Fibroblast of villous mesenchyme (primary cell): ENCODE results near the gene PKHD1. TPM values are rescaled to one million over a fixed set of nuclear protein-coding genes. Genes with fewer than 3 reads are reported as not detected.

ENCODE experiments used
- DNase-seq: peaks from one replicate; pipeline ENCODE4 v3.0.0-alpha.2; 2010; ENCODE audit warnings: low read depth
- H3K4me3 ChIP-seq: 2 replicates; pipeline ENCODE4 v1.5.1; 2011; ENCODE audit warnings: low read depth, mild to moderate bottlenecking, low read length
- total RNA-seq: library from RNA; depleted of rRNA; stranded (reverse); fragments of >200 nt; gene quantifications from 2 replicates; pipeline ENCODE4 v1.2.3, GENCODE V29; 2012
- TF ChIP-seq, protein P1 (sequence below): IDR thresholded peaks from 2 replicates; pipeline ENCODE4 v1.5.1; 2012; ENCODE audit warnings: low read depth, mild to moderate bottlenecking, low read length; ENCODE audit not compliant: insufficient read depth

The PKHD1 gene
- total RNA-seq, 1 donor, result not detected

DNA sequence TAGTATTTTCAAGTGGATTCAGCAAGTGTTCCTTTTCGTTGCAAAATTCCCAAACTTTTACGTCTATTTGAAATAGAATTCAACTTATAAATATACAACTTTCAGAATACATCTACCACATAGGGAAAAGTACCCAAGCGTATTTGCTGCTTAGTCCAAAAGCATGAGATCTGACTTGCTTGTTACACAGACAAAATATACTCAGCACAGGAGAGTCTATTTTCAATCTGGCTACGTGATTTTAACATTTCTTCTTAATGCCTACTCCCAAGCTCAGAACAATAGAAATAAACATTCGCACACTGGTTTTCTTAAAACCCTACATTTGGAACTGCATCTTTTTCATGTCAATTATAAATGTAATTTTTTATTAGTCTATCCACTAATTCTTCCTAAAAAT, 672 bp downstream of the PKHD1 start:
- no peak overlapping the region for H3K4me3 ChIP-seq
- TF ChIP-seq, protein P1, sequence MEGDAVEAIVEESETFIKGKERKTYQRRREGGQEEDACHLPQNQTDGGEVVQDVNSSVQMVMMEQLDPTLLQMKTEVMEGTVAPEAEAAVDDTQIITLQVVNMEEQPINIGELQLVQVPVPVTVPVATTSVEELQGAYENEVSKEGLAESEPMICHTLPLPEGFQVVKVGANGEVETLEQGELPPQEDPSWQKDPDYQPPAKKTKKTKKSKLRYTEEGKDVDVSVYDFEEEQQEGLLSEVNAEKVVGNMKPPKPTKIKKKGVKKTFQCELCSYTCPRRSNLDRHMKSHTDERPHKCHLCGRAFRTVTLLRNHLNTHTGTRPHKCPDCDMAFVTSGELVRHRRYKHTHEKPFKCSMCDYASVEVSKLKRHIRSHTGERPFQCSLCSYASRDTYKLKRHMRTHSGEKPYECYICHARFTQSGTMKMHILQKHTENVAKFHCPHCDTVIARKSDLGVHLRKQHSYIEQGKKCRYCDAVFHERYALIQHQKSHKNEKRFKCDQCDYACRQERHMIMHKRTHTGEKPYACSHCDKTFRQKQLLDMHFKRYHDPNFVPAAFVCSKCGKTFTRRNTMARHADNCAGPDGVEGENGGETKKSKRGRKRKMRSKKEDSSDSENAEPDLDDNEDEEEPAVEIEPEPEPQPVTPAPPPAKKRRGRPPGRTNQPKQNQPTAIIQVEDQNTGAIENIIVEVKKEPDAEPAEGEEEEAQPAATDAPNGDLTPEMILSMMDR, result no peak
- DNase-seq, result no peak

DNA sequence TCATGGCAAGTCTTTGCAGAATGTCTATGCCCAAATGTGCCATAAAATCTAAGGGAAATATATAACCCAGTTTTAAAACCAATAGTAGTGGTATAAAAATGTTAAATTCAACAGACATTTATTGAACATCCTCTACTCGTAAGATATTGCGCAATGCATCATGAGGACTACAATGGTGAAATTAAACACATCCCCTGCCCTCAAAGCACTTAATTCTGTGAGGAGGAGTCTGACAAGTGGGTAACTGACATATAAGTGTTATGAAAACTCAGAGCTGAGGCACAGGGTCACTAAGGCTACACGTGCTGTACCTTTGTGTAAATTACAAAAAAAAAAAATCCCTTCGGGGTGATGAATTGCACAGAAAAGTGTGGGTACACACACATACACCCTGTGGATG, 6.2 kb downstream of the PKHD1 start:
- no peak overlapping the region for H3K4me3 ChIP-seq
- DNase-seq, result no peak
- TF ChIP-seq, protein P1, result no peak

DNA sequence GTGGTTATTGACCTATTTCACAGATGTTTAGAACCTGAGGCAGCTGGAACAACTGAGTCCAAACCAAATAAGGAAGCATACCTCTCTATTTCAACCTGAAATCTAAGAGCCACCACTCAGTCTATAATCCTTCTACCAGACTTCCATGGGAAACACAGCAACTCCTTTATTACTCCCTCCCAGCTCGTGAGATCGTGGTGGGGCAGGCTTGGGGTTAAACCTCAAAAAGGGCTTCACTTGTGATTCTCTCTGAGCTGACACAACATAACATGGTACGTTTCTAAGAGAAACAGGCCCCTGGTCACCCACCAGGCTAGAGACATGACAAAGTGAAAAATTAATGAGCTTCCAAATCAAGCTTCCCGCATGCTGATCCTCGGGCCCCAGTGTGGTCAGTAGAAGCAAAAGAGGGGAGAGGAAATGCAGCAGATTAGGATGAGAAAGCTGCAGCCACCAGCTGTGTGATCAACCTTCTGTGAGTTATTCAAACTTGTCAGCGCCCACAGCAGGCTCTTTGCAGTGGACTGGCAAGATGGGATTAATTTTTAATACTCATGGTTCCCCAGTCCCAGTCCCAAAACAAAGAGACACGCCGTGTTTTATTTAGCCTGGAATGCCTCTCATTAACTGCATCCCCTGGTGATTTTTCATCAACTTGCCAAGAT, 9.3 kb downstream of the PKHD1 start:
- DNase-seq, result no peak
- no peak overlapping the region for H3K4me3 ChIP-seq
- TF ChIP-seq, protein P1, result no peak

DNA sequence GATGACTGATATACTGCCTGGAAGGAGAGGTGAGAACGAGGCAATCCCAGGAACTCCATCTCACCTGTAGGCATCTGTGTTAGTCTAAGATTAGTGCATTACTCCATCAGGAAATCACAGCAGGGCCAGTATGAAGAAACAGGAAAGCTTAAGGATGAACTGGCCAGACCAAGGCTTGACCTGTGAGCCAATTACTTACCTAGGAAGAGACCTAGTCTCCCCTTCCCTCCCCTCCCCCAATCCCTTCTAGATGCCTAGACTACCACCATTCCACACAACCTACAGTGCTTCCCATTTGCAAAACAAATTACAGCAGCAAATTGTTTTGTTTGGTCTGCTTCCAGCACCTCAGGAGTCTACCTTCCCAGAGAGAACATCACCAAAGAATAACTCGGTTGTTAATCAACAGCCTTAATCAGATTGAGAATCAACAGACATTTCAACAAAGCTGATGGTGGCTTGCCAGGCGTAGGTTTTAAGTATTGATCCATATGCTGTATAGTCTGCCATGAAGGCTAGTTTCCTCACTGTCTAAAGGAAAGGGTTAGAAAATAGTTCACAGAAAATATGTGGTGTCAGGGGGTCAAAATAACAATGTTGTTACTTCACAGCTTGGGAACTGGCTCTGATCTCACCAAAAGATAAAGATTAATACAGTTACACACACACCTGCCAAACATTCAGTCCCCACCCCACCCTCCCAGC, 10.1 kb downstream of the PKHD1 start:
- TF ChIP-seq, protein P1, result no peak
- no peak overlapping the region for H3K4me3 ChIP-seq
- DNase-seq, result no peak

DNA sequence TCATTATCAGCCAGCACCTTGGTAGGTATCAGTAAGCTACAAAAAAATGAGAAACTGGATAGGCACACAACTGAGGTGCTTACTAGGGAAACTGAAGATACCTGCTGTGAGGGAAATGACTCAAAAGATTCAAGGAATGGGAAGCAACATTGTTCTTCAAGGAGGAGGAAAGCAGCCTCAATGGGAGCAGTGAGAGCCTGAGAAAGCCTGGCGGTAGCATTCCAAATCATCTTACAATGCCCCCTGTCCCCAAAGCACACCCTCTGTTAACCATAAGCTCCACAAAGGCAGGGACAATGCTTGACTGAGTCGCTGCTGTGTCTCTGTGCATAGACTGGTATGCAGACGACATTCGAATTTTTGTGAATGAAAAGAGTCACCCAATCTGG, 10.6 kb downstream of the PKHD1 start:
- DNase-seq, result no peak
- TF ChIP-seq, protein P1, result no peak
- no peak overlapping the region for H3K4me3 ChIP-seq

DNA sequence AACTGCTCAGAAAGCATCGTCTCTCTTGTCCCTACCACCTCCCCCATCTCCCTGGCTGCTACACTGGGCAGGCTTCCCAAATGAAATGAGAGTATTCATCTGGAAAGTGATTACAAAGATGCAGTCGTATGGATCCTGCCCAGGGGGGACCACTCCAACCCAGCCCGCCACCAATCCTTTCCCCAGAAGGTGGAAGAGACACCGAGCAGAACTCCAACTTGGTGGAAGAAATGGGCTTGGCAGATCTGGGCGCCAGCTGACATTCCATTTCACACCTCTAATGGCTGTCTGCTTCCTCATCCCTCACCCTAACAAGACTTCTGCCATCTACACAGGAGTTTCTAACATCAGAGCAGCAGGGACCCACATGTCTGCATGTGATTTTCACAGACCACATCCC, 12.7 kb downstream of the PKHD1 start:
- TF ChIP-seq, protein P1, result no peak
- DNase-seq, result no peak
- H3K4me3 ChIP-seq, result no peak overlapping the region
